ENCODE measurements around the gene ZNRF3. TPM values are rescaled to one million over a fixed set of nuclear protein-coding genes. Genes with fewer than 3 reads are reported as not detected.

The ZNRF3 gene
- total RNA-seq, 1 donor from 2014 or later: 5.8 TPM

GRCh38 chr22:29093030-29093429, 209.7 kb downstream of the ZNRF3 start:
- Histone ChIP-seq H3K27me3 (ENCODE audit: insufficient read depth, low read length) (peaks cover 2% of the 10 kb centered on the region), H3K27ac (ENCODE audit: low read depth, low read length) (no peak overlapping the region), H3K4me1 (ENCODE audit: insufficient read depth, low read length) (peaks cover 10% of the 10 kb centered on the region), H4K20me1 (ENCODE audit: insufficient read depth, low read length) (no peaks in the 10 kb centered on the region), H2AFZ (ENCODE audit: low read depth, low read length) (no peak overlapping the region), H3K9me3 (ENCODE audit: insufficient read depth, low read depth, low read length) (no peaks in the 10 kb centered on the region), H3K79me2 (ENCODE audit: insufficient read depth, low read length) (no peaks in the 10 kb centered on the region), H3K36me3 (ENCODE audit: insufficient read depth, low read length) (no peaks in the 10 kb centered on the region), H3K4me2 (ENCODE audit: low read length) (no peak overlapping the region), H3K4me3 (ENCODE audit: insufficient read depth, low read depth, low read length) (no peak overlapping the region), H3K9ac (ENCODE audit: low read length) (no peak overlapping the region)
- no peak for DNase-seq (ENCODE audit: low read depth)
- Mint-ChIP-seq H3K4me3 (ENCODE audit: unreplicated experiment) (no peak overlapping the region), H3K4me1 (ENCODE audit: low read depth, unreplicated experiment) (peaks cover 16% of the 10 kb centered on the region), H3K27me3 (ENCODE audit: low read depth, unreplicated experiment) (peaks cover 7% of the 10 kb centered on the region), H3K9me3 (ENCODE audit: unreplicated experiment) (no peaks in the 10 kb centered on the region), H3K27ac (ENCODE audit: unreplicated experiment) (no peak overlapping the region), H3K36me3 (ENCODE audit: low read depth, unreplicated experiment) (no peaks in the 10 kb centered on the region)
- no peak for TF ChIP-seq EZH2 (IDR thresholded peaks at IDR 0.05; ENCODE audit: insufficient read depth, low read length)
- TF ChIP-seq CTCF (IDR thresholded peaks at IDR 0.05; ENCODE audit: insufficient read depth, low read depth, low read length): no peak
- FAIRE-seq: no peak

DNA sequence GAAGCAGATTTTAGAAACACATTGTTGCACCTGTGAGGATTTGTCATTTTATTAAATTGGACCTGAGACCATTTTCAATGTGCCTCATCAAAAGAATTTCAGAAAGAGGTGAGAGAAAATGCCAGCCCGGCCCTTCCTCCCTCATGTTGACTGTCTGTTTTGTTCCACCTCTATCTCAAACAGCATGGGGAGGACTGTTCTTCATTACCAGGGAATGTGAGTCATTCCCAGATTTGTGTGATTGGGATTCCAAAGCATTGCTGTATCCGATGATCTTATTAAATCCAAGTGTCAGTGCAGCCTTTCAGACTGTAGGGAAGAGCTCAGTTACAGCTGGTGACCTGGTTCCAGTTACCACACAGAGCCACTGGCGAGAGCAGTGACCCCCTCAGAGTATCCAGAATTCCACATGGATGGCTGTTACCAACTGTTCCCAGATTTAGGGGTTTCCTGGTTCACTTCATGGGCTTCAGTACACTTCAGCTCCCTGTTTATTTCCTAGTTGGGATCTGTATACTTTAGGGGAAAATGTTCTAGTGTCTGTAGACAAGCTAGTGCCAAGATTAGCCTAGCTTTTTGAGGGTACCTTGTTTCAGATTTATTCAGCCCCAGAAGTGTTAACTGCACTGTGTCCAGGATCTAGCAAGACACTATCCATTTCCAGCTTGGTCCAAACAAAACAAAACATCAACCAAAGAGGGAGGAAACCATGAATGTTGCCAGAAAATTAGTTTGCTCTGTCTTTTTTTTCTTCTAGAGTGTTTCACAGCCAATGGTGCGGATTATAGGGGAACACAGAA, 210.3 kb downstream of the ZNRF3 start:
- Histone ChIP-seq H4K20me1 (ENCODE audit: insufficient read depth, low read length) (no peaks in the 10 kb centered on the region), H3K9me3 (ENCODE audit: insufficient read depth, low read depth, low read length) (no peaks in the 10 kb centered on the region), H2AFZ (ENCODE audit: low read depth, low read length) (peak overlapping the region; percentile 2), H3K27ac (ENCODE audit: low read depth, low read length) (no peak overlapping the region), H3K4me1 (ENCODE audit: insufficient read depth, low read length) (peaks cover 10% of the 10 kb centered on the region), H3K36me3 (ENCODE audit: insufficient read depth, low read length) (no peaks in the 10 kb centered on the region), H3K27me3 (ENCODE audit: insufficient read depth, low read length) (peaks cover 2% of the 10 kb centered on the region), H3K9ac (ENCODE audit: low read length) (no peak overlapping the region), H3K79me2 (ENCODE audit: insufficient read depth, low read length) (no peaks in the 10 kb centered on the region), H3K4me2 (ENCODE audit: low read length) (peak overlapping the region; percentile 42), H3K4me3 (ENCODE audit: insufficient read depth, low read depth, low read length) (no peak overlapping the region)
- H3K9me3 Mint-ChIP-seq (ENCODE audit: unreplicated experiment): no peaks in the 10 kb centered on the region
- peaks cover 16% of the 10 kb centered on the region for H3K4me1 Mint-ChIP-seq (ENCODE audit: low read depth, unreplicated experiment)
- H3K27me3 Mint-ChIP-seq (ENCODE audit: low read depth, unreplicated experiment): peaks cover 7% of the 10 kb centered on the region
- no peaks in the 10 kb centered on the region for H3K36me3 Mint-ChIP-seq (ENCODE audit: low read depth, unreplicated experiment)
- peak overlapping the region; percentile 30 for H3K4me3 Mint-ChIP-seq (ENCODE audit: unreplicated experiment)
- H3K27ac Mint-ChIP-seq (ENCODE audit: unreplicated experiment): no peak overlapping the region
- peak; percentile 67 for DNase-seq (ENCODE audit: low read depth)
- peak; percentile 68 for FAIRE-seq
- no peak for TF ChIP-seq CTCF (IDR thresholded peaks at IDR 0.05; ENCODE audit: insufficient read depth, low read depth, low read length)
- no peak for TF ChIP-seq EZH2 (IDR thresholded peaks at IDR 0.05; ENCODE audit: insufficient read depth, low read length)

DNA sequence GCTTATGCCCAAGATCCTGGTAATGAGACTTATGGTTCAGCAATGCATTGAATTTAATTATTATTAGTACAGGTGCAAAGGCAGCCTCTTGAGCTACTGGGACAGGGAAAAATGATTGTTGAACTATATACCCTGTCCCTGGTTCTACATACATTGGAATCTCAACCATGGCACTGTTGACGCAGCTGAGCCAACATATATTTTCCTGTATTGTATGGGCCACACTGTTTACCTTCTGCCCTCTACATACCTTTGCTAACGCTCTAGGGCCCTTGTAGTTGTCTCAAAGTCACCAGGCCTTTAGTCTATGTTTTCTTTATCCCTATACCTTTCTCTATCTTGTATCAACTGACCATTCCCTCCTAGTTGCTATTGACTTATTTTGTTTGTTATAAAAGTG, 212.1 kb downstream of the ZNRF3 start:
- Histone ChIP-seq H3K36me3 (ENCODE audit: insufficient read depth, low read length) (no peaks in the 10 kb centered on the region), H3K4me3 (ENCODE audit: insufficient read depth, low read depth, low read length) (no peak overlapping the region), H3K9ac (ENCODE audit: low read length) (no peak overlapping the region), H3K27me3 (ENCODE audit: insufficient read depth, low read length) (no peaks in the 10 kb centered on the region), H3K27ac (ENCODE audit: low read depth, low read length) (no peak overlapping the region), H3K9me3 (ENCODE audit: insufficient read depth, low read depth, low read length) (no peaks in the 10 kb centered on the region), H3K79me2 (ENCODE audit: insufficient read depth, low read length) (no peaks in the 10 kb centered on the region), H4K20me1 (ENCODE audit: insufficient read depth, low read length) (no peaks in the 10 kb centered on the region), H3K4me2 (ENCODE audit: low read length) (no peak overlapping the region), H3K4me1 (ENCODE audit: insufficient read depth, low read length) (peaks cover 10% of the 10 kb centered on the region), H2AFZ (ENCODE audit: low read depth, low read length) (no peak overlapping the region)
- Mint-ChIP-seq H3K9me3 (ENCODE audit: unreplicated experiment) (no peaks in the 10 kb centered on the region), H3K27ac (ENCODE audit: unreplicated experiment) (no peak overlapping the region), H3K27me3 (ENCODE audit: low read depth, unreplicated experiment) (no peaks in the 10 kb centered on the region), H3K36me3 (ENCODE audit: low read depth, unreplicated experiment) (no peaks in the 10 kb centered on the region), H3K4me3 (ENCODE audit: unreplicated experiment) (no peak overlapping the region), H3K4me1 (ENCODE audit: low read depth, unreplicated experiment) (peaks cover 16% of the 10 kb centered on the region)
- no peak for FAIRE-seq
- no peak for DNase-seq (ENCODE audit: low read depth)
- TF ChIP-seq EZH2 (IDR thresholded peaks at IDR 0.05; ENCODE audit: insufficient read depth, low read length): no peak
- no peak for TF ChIP-seq CTCF (IDR thresholded peaks at IDR 0.05; ENCODE audit: insufficient read depth, low read depth, low read length)
